Measurements from ENCODE around the gene FBH1. TPM values are rescaled to one million over a fixed set of nuclear protein-coding genes. Genes with fewer than 3 reads are reported as not detected.
A peak's percentile ranks its signal among the peaks of the same experiment; 100 is the strongest.

FBH1 gene
- total RNA-seq, 1 donor from 2014 or later, result 71.5 TPM

DNA sequence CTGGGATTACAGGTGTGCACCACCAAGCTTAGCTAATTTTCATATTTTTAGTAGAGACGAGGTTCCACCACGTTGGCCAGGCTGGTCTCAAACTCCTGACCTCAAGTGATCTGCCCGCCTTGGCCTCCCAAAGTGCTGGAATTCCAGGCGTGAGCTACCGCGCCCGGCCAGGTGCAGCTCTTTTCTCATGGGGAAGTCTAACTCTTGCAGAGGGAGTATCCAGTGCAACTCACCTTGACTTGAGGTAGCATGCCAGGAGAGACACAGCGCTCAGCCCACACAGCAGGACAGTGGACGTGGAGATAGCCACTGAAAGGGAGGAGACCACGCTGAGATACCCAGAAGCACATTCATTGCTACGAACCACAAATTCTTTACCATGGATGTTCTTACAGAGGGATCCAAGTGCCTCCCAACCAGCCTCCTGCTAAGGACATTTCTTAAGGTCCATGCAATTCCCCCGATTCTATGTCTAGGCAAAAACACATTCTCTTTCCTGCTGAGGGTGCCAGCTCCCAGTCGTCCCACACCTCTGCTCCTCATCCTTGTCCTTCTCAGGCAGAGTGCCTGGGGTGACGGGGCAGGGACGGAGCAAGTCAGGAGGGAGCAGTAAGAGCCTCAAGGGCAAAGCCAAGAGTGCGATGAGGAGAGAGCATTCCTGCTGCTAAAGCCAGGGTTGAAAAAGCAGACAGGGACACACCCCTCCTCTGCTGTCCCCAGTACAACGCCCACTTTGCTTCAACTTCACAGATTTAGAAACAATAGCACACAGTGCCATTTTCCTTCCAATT lies 66.3 kb downstream of the FBH1 start:
- H3K9me3 ChIP-seq (ENCODE audit: insufficient read depth, low read depth, low read length), result no peaks in the 10 kb centered on the region
- H3K4me1 ChIP-seq (ENCODE audit: insufficient read depth, low read length), result peaks cover 11% of the 10 kb centered on the region
- H4K20me1 ChIP-seq (ENCODE audit: insufficient read depth, low read length), result no peaks in the 10 kb centered on the region
- no peak overlapping the region for H3K4me3 ChIP-seq (ENCODE audit: insufficient read depth, low read depth, low read length)
- no peaks in the 10 kb centered on the region for H3K79me2 ChIP-seq (ENCODE audit: insufficient read depth, low read length)
- Mint-ChIP-seq H3K4me1 (ENCODE audit: low read depth, unreplicated experiment) (no peaks in the 10 kb centered on the region), H3K4me3 (ENCODE audit: unreplicated experiment) (no peak overlapping the region), H3K27me3 (ENCODE audit: low read depth, unreplicated experiment) (peaks cover 8% of the 10 kb centered on the region), H3K36me3 (ENCODE audit: low read depth, unreplicated experiment) (peaks cover 2% of the 10 kb centered on the region), H3K9me3 (ENCODE audit: unreplicated experiment) (peaks cover 2% of the 10 kb centered on the region), H3K27ac (ENCODE audit: unreplicated experiment) (no peak overlapping the region)
- H3K27ac ChIP-seq (ENCODE audit: low read depth, low read length), result no peak overlapping the region
- H3K4me2 ChIP-seq (ENCODE audit: low read length), result no peak overlapping the region
- DNase-seq (ENCODE audit: low read depth), result no peak
- no peaks in the 10 kb centered on the region for H3K36me3 ChIP-seq (ENCODE audit: insufficient read depth, low read length)
- no peak overlapping the region for H3K9ac ChIP-seq (ENCODE audit: low read length)
- TF ChIP-seq, protein P1, sequence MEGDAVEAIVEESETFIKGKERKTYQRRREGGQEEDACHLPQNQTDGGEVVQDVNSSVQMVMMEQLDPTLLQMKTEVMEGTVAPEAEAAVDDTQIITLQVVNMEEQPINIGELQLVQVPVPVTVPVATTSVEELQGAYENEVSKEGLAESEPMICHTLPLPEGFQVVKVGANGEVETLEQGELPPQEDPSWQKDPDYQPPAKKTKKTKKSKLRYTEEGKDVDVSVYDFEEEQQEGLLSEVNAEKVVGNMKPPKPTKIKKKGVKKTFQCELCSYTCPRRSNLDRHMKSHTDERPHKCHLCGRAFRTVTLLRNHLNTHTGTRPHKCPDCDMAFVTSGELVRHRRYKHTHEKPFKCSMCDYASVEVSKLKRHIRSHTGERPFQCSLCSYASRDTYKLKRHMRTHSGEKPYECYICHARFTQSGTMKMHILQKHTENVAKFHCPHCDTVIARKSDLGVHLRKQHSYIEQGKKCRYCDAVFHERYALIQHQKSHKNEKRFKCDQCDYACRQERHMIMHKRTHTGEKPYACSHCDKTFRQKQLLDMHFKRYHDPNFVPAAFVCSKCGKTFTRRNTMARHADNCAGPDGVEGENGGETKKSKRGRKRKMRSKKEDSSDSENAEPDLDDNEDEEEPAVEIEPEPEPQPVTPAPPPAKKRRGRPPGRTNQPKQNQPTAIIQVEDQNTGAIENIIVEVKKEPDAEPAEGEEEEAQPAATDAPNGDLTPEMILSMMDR (IDR thresholded peaks at IDR 0.05; ENCODE audit: insufficient read depth, low read depth, low read length), result no peak
- no peak for TF ChIP-seq EZH2 (IDR thresholded peaks at IDR 0.05; ENCODE audit: insufficient read depth, low read length)
- FAIRE-seq, result no peak
- H2AFZ ChIP-seq (ENCODE audit: low read depth, low read length), result no peak overlapping the region
- H3K27me3 ChIP-seq (ENCODE audit: insufficient read depth, low read length), result no peaks in the 10 kb centered on the region

DNA sequence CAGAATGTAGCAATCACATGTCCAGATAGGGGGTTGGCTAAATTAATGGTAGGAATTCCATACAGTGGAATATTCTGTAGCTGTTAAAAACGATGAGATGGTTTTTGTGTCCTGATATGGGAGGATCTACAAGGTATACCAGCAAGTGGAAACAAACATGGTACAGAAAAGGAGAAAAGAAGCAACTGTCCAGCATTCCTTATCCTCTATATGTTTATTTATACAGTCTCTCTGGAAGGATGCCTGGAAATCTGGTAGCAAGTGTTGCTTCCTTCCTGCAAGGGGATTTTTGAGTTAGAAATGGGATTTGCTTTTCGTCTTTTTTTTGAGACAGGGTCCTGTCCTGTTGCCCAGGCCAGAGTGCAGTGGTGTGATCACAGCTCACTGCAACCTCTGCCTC lies 68.0 kb downstream of the FBH1 start:
- Histone ChIP-seq H3K9ac (ENCODE audit: low read length) (no peak overlapping the region), H3K27ac (ENCODE audit: low read depth, low read length) (no peak overlapping the region), H3K36me3 (ENCODE audit: insufficient read depth, low read length) (no peaks in the 10 kb centered on the region), H3K4me1 (ENCODE audit: insufficient read depth, low read length) (peaks cover 11% of the 10 kb centered on the region), H2AFZ (ENCODE audit: low read depth, low read length) (no peak overlapping the region), H3K9me3 (ENCODE audit: insufficient read depth, low read depth, low read length) (no peaks in the 10 kb centered on the region), H3K79me2 (ENCODE audit: insufficient read depth, low read length) (no peaks in the 10 kb centered on the region), H3K4me3 (ENCODE audit: insufficient read depth, low read depth, low read length) (no peak overlapping the region), H3K27me3 (ENCODE audit: insufficient read depth, low read length) (no peaks in the 10 kb centered on the region), H4K20me1 (ENCODE audit: insufficient read depth, low read length) (no peaks in the 10 kb centered on the region), H3K4me2 (ENCODE audit: low read length) (no peak overlapping the region)
- H3K27ac Mint-ChIP-seq (ENCODE audit: unreplicated experiment), result no peak overlapping the region
- no peak overlapping the region for H3K4me3 Mint-ChIP-seq (ENCODE audit: unreplicated experiment)
- peaks cover 4% of the 10 kb centered on the region for H3K36me3 Mint-ChIP-seq (ENCODE audit: low read depth, unreplicated experiment)
- FAIRE-seq (no peak), DNase-seq (ENCODE audit: low read depth) (peak; percentile 56)
- peaks cover 6% of the 10 kb centered on the region for H3K27me3 Mint-ChIP-seq (ENCODE audit: low read depth, unreplicated experiment)
- H3K9me3 Mint-ChIP-seq (ENCODE audit: unreplicated experiment), result peaks cover 2% of the 10 kb centered on the region
- no peaks in the 10 kb centered on the region for H3K4me1 Mint-ChIP-seq (ENCODE audit: low read depth, unreplicated experiment)
- TF ChIP-seq, protein P1 (IDR thresholded peaks at IDR 0.05; ENCODE audit: insufficient read depth, low read depth, low read length), result no peak
- no peak for TF ChIP-seq EZH2 (IDR thresholded peaks at IDR 0.05; ENCODE audit: insufficient read depth, low read length)

DNA sequence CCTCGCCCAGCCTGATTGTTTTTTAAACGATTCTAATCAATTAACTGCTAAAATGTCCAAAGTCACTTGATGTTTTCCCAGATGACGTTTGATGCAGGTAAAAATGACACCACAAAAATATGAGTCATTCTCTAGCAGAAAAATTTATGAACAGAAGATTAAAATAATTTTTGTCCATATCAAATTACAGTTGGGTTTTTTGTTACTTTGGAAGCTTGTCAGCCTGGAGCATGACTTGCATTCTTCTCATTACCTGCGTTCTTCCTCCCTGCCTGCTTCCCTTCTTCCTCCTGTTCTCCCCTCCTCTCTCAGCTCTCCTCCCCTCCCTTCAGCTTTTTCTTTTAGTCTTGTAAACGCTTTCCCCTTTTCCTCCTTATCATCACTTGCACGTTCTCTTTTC lies 68.6 kb downstream of the FBH1 start:
- Histone ChIP-seq H3K27me3 (ENCODE audit: insufficient read depth, low read length) (no peaks in the 10 kb centered on the region), H3K4me2 (ENCODE audit: low read length) (no peak overlapping the region), H3K4me1 (ENCODE audit: insufficient read depth, low read length) (peaks cover 11% of the 10 kb centered on the region), H3K9ac (ENCODE audit: low read length) (no peak overlapping the region), H4K20me1 (ENCODE audit: insufficient read depth, low read length) (no peaks in the 10 kb centered on the region), H3K9me3 (ENCODE audit: insufficient read depth, low read depth, low read length) (no peaks in the 10 kb centered on the region), H3K27ac (ENCODE audit: low read depth, low read length) (no peak overlapping the region), H3K79me2 (ENCODE audit: insufficient read depth, low read length) (no peaks in the 10 kb centered on the region), H2AFZ (ENCODE audit: low read depth, low read length) (no peak overlapping the region), H3K36me3 (ENCODE audit: insufficient read depth, low read length) (no peaks in the 10 kb centered on the region), H3K4me3 (ENCODE audit: insufficient read depth, low read depth, low read length) (no peak overlapping the region)
- H3K9me3 Mint-ChIP-seq (ENCODE audit: unreplicated experiment), result peaks cover 2% of the 10 kb centered on the region
- DNase-seq (ENCODE audit: low read depth), result no peak
- no peaks in the 10 kb centered on the region for H3K4me1 Mint-ChIP-seq (ENCODE audit: low read depth, unreplicated experiment)
- H3K27me3 Mint-ChIP-seq (ENCODE audit: low read depth, unreplicated experiment), result peaks cover 5% of the 10 kb centered on the region
- H3K27ac Mint-ChIP-seq (ENCODE audit: unreplicated experiment), result no peak overlapping the region
- no peak overlapping the region for H3K4me3 Mint-ChIP-seq (ENCODE audit: unreplicated experiment)
- peaks cover 4% of the 10 kb centered on the region for H3K36me3 Mint-ChIP-seq (ENCODE audit: low read depth, unreplicated experiment)
- no peak for TF ChIP-seq EZH2 (IDR thresholded peaks at IDR 0.05; ENCODE audit: insufficient read depth, low read length)
- TF ChIP-seq, protein P1 (IDR thresholded peaks at IDR 0.05; ENCODE audit: insufficient read depth, low read depth, low read length), result no peak
- no peak for FAIRE-seq
